HUES64 (cell line): ENCODE data around the gene COQ9.

ENCODE experiments used
- H3K27ac ChIP-seq: 2 replicates; pipeline ENCODE4 v1.7.0; 2013; ENCODE audit warnings: low read depth, low read length, inconsistent platforms
- H3K27me3 ChIP-seq: 2 replicates; pipeline ENCODE4 v1.6.1; 2013; ENCODE audit warnings: mild to moderate bottlenecking, low read length; ENCODE audit not compliant: insufficient read depth
- H3K36me3 ChIP-seq: 2 replicates; pipeline ENCODE4 v1.6.1; 2013; ENCODE audit warnings: mild to moderate bottlenecking, low read length; ENCODE audit not compliant: insufficient read depth
- H3K4me1 ChIP-seq: 2 replicates; pipeline ENCODE4 v1.6.1; 2013; ENCODE audit warnings: mild to moderate bottlenecking, low read length, moderate library complexity; ENCODE audit not compliant: insufficient read depth
- H3K4me3 ChIP-seq: 2 replicates; pipeline ENCODE4 v1.5.1; 2013; ENCODE audit warnings: mild to moderate bottlenecking, low read length, moderate library complexity
- H3K9ac ChIP-seq: 2 replicates; pipeline ENCODE4 v1.6.1; 2013; ENCODE audit warnings: mild to moderate bottlenecking, low read depth, low read length
- H3K9me3 ChIP-seq: 2 replicates; pipeline ENCODE4 v1.6.1; 2013; ENCODE audit warnings: low read depth, low read length; ENCODE audit not compliant: insufficient read depth
- WGBS: fragments of 150-250, 120-280 bp; methylation state at CpG from one replicate; pipeline ENCODE4 v1.1.7; 2013; ENCODE audit warnings: missing lambda C conversion rate; 5-methylcytosine and 5-hydroxymethylcytosine counted together

The COQ9 gene

GRCh38 chr16:57473176-57473840 lies 26.0 kb downstream of the COQ9 start:
- WGBS = 94% methylated on average over 14 of the region's 14 CpGs
- Histone ChIP-seq H3K27me3 (no peaks in the 10 kb centered on the region), H3K27ac (no peak overlapping the region), H3K4me3 (no peak overlapping the region), H3K36me3 (peaks cover 55% of the 10 kb centered on the region), H3K4me1 (peaks cover 45% of the 10 kb centered on the region), H3K9me3 (no peaks in the 10 kb centered on the region), H3K9ac (no peak overlapping the region)

GRCh38 chr16:57473906-57474305 lies 26.6 kb downstream of the COQ9 start:
- 97% methylated on average over 8 of the region's 8 CpGs for WGBS
- Histone ChIP-seq H3K36me3 (peaks cover 49% of the 10 kb centered on the region), H3K4me3 (no peak overlapping the region), H3K9me3 (no peaks in the 10 kb centered on the region), H3K27ac (no peak overlapping the region), H3K9ac (no peak overlapping the region), H3K27me3 (peaks cover 5% of the 10 kb centered on the region; the same call in 1 of the 2 replicates), H3K4me1 (peaks cover 47% of the 10 kb centered on the region)

- peaks cover 10% of the 10 kb centered on the region; the same call in 1 of the 2 replicates for H3K27me3 ChIP-seq
- no peaks in the 10 kb centered on the region for H3K9me3 ChIP-seq
- WGBS = 88% methylated on average over 30 of the region's 30 CpGs
- H3K36me3 ChIP-seq = peaks cover 38% of the 10 kb centered on the region
- H3K4me3 ChIP-seq = no peak overlapping the region; the same call in 1 of the 2 replicates
- H3K4me1 ChIP-seq = peaks cover 50% of the 10 kb centered on the region
- no peak overlapping the region for H3K27ac ChIP-seq
- no peak overlapping the region for H3K9ac ChIP-seq
Observed at GRCh38 chr16:57474671-57475661, 27.7 kb downstream of the COQ9 start.

DNA sequence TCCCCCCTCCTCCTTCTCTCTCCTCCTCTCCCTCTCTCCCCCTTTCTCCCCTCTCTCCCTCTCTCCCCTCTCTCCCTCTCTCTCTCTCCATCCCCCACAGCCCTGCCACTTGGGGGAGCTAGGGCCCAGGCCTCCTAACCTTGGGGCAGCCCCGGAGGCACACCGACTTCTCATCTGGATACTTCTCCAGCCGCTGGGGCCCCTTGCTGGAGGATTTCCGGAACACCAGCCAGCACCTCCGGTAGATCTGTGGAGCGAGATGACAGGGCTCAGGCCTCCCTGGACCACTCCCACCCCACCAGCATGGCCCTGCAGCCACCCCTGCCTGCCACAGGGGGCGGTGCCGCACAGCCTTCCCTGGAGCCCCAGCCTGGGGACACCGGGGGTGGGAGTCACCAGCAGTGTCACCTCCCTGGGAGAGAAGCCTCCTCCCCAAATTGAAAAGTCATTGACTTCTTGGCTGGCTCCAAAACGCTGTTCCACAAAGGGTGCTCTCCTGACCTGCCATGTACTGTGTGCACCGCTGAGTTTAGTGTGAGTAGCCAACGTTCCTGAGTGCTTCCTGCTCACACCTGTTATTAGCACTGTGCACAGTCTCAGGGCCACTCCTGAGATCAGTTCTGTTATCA lies 28.5 kb downstream of the COQ9 start:
- no peak overlapping the region for H3K27ac ChIP-seq
- H3K9me3 ChIP-seq = no peaks in the 10 kb centered on the region
- peaks cover 30% of the 10 kb centered on the region for H3K36me3 ChIP-seq
- peaks cover 53% of the 10 kb centered on the region for H3K4me1 ChIP-seq
- peaks cover 10% of the 10 kb centered on the region; the same call in 1 of the 2 replicates for H3K27me3 ChIP-seq
- WGBS = 10% methylated on average over 12 of the region's 12 CpGs
- no peak overlapping the region; the same call in 1 of the 2 replicates for H3K4me3 ChIP-seq
- no peak overlapping the region for H3K9ac ChIP-seq

DNA sequence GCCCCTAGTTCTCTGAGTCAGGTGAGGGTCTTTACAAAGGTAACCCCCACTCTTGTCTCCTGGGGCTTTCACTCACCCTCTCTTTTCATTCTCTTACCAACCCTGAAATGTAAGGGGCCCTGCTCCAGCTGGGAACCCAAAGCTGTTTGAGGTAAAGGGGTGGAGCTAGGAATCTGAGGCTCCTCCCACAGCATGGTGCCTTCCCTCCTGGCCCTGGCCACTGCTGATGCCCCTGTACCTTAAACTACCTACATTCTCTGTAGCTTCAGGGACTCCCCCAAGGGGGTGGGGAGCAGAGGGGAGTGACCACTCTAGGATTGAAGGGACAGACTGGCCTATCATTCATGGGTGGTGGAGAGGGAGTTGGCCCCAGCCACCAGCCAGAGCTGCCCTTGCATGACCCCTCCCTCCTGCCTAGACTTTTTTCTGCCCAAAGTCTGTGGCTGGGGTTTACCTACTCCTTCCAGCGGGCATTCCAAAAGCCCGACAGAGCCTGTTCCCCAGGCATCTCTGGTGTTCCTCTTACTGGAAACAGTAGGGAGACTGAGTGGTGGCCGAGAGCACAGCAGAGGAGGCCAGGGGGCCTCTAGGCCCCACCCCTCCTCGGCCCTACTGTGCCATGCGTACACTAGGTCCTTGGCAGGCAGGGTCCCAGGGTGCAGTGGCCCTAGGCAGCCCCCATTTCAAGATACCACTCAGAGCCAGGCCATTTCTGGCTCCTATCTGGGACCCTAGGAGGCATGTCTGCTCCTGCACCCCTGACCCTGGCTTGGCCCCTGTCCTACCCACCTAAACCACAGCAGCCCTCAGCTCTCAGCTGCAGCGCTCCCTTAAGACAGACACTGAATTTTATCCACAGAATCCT lies 29.5 kb downstream of the COQ9 start:
- H3K4me1 ChIP-seq = peaks cover 45% of the 10 kb centered on the region
- H3K9me3 ChIP-seq = no peaks in the 10 kb centered on the region
- no peak overlapping the region for H3K9ac ChIP-seq
- no peak overlapping the region for H3K4me3 ChIP-seq
- peaks cover 10% of the 10 kb centered on the region; the same call in 1 of the 2 replicates for H3K27me3 ChIP-seq
- 82% methylated on average over 6 of the region's 6 CpGs for WGBS
- peaks cover 21% of the 10 kb centered on the region; the same call in 1 of the 2 replicates for H3K36me3 ChIP-seq
- H3K27ac ChIP-seq = no peak overlapping the region

- no peak overlapping the region for H3K9ac ChIP-seq
- no peak overlapping the region for H3K27ac ChIP-seq
- H3K9me3 ChIP-seq = no peaks in the 10 kb centered on the region
- H3K4me1 ChIP-seq = peaks cover 36% of the 10 kb centered on the region
- H3K4me3 ChIP-seq = no peak overlapping the region
- 29% methylated on average over 8 of the region's 9 CpGs for WGBS
- peaks cover 18% of the 10 kb centered on the region; the same call in 1 of the 2 replicates for H3K36me3 ChIP-seq
- peaks cover 10% of the 10 kb centered on the region; the same call in 1 of the 2 replicates for H3K27me3 ChIP-seq
Observed at GRCh38 chr16:57477531-57478202, 30.4 kb downstream of the COQ9 start.

- Histone ChIP-seq H3K9ac (no peak overlapping the region), H3K9me3 (no peaks in the 10 kb centered on the region), H3K36me3 (0 out of 2 replicates have a peak, but pooled peaks cover 8% of the 10 kb centered on the region), H3K27me3 (peaks cover 10% of the 10 kb centered on the region; the same call in 1 of the 2 replicates), H3K4me3 (peak overlapping the region; percentile 66), H3K27ac (no peak overlapping the region), H3K4me1 (peaks cover 33% of the 10 kb centered on the region)
- WGBS = 43% methylated on average over 15 of the region's 15 CpGs
Observed at GRCh38 chr16:57478396-57479204, 31.3 kb downstream of the COQ9 start.

- Histone ChIP-seq H3K27me3 (peaks cover 10% of the 10 kb centered on the region; the same call in 1 of the 2 replicates), H3K9me3 (no peaks in the 10 kb centered on the region), H3K4me1 (peaks cover 33% of the 10 kb centered on the region), H3K4me3 (peak overlapping the region; percentile 66), H3K9ac (peak overlapping the region; percentile 6; the same call in 1 of the 2 replicates), H3K27ac (no peak overlapping the region), H3K36me3 (0 out of 2 replicates have a peak, but pooled peaks cover under 1% of the 10 kb centered on the region)
- WGBS = 11% methylated on average over 36 of the region's 36 CpGs
Observed at GRCh38 chr16:57479205-57479975, 32.1 kb downstream of the COQ9 start.
